Medulla oblongata (tissue), 1 donor: ENCODE results near the gene LMNA.
A peak's percentile ranks its signal among the peaks of the same experiment; 100 is the strongest.
"Not testable (repeated sequence)": the region's sequence is repeated elsewhere in the genome, so short reads cannot be mapped to it uniquely, and the experiment has no call there.

Source experiments
- DNase-seq: peaks from one replicate; pipeline ENCODE4 v3.0.0-alpha.2; 2015; ENCODE audit errors: extremely low spot score

The LMNA gene

GRCh38 chr1:156114101-156114918 is at the start of gene LMNA:
LMNA (plus strand) TSS chr1:156114711; CDS start chr1:156114919, 208 bp downstream.
- DNase-seq, result peak; percentile 87

- DNase-seq, result no peak
Measured at GRCh38 chr1:156065212-156065611, 49.3 kb upstream of the LMNA start.

DNA sequence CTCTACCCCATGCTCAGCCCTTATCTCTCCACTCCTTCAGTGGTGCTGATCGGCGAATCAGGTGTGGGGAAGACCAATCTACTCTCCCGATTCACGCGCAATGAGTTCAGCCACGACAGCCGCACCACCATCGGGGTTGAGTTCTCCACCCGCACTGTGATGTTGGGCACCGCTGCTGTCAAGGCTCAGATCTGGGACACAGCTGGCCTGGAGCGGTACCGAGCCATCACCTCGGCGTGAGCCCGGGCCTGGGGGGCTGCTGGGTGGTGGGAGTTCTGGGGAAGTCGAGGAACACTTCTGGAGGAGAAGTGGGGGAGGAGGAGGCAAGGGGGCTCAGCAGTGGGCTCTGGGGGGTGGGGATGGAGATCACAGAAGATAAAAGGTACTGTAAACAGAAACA is 48.6 kb upstream of the LMNA start:
- no peak for DNase-seq

DNA sequence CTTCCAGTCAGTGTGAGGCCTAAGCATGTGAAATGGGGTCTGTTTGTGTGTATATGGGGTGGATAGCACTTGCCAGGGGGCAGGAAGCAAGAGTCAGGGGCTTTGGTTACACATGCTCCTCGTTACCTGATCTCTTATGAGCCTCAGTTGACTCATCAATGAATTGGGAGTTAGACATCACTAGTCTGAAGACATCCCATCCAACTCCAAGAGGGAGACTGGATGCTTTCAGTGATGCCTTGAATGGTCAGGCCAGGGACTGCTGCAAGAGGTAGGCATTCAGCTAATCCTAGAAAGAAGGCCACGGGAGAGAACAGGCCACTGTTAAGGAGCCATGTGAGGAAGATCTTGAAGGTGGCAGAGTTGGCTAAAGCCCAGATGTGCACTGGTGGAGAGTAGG is 47.2 kb upstream of the LMNA start:
- DNase-seq, result no peak

DNA sequence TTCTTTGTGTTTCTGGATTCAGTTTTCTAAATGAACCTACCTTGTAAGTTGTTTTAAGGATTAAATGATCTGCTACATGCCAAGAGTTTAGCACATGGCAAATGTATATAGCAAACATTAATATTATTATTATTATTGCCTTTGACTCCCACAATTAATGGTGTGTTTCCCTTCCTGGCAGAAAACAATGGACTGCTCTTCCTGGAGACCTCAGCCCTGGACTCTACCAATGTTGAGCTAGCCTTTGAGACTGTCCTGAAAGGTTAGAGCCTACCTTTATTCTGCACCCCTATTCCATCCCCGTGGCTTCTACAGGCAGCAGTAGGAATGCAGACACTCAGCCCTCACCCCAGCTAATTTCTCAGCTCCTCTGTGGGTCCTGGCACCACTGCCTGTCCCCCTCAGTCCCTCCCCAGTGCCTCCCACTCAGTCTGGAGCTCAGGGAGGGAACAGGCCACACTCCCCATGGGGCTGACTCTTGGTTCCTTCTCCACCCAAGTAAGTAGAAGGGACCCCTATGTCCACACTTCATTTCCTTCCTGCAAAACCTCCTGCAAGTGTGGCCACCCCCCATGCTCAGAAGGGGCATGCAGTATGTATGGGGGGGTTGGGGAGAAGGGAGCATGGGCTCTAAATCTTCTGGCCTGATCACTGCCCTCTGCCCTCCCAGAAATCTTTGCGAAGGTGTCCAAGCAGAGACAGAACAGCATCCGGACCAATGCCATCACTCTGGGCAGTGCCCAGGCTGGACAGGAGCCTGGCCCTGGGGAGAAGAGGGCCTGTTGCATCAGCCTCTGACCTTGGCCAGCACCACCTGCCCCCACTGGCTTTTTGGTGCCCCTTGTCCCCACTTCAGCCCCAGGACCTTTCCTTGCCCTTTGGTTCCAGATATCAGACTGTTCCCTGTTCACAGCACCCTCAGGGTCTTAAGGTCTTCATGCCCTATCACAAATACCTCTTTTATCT is 44.7 kb upstream of the LMNA start:
- no peak for DNase-seq

GRCh38 chr1:156070548-156070947 is 44.0 kb upstream of the LMNA start:
- DNase-seq, result no peak

DNA sequence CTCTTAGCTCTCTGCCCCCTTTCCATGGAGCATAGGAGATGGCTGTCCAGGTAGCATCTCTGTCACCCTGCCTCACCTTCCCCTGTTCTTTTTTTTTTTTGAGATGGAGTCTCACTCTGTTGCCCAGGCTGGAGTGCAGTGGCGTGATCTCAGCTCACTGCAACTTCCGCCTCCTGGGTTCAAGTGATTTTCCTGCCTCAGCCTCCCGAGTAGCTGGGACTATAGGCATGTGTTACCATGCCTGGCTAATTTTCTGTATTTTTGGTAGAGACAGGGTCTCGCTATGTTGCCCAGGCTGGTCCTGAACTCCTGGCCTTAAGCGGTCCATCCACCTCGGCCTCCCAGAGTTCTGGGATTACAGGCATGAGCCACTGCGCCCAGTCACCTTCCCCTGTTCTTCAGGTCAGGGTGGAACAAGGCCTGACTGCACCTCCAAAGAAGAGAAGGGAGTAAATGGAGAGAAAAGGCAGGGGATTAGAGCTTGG is 43.1 kb upstream of the LMNA start:
- DNase-seq, result not testable (repeated sequence)

DNA sequence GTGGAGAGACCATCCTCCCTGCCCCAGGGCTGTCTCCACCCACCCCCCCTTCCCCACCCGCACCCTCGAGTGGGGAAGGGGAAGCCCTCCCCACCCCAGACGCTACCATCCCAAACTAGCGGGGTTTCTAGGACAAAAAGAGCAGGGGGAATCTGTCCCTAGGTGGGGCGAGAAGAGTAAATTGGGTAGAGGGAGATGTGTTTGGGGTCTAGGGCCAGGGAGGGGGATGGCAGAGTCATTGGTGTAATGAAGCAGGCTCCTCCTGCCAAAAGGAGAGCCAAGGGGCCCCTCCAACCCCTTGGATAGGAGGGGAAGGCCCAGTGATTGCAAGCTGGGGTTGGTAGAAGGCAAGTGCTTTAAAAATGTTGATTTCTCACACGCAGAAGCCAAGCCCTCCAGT is 42.3 kb upstream of the LMNA start:
- no peak for DNase-seq

DNA sequence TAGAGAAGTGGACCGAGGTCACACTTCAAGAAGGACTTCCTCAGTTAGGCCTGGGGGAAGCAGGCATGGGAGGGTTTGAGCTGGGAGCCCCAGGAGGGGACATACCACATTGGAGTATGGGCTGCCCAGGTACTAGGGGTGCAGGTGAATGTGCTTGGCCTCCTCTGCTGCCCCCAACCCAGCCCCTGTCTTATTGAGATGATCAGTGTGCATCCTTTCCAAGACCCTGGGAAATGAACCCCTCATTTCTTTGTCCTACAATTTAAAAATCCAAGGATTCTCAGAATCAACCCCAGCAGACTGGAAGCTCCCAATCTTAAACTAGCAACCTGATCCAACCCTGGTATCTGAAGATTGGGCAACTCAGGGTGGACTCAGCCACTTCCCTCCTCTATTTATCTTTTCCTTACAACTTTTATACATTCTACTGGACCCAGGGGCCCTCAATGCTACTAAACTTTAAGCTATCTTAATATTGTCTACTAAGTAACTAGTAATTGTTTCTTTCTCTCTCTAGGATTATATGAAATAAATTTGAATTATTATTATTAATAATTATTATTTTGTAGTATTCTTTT is 41.3 kb upstream of the LMNA start:
- DNase-seq, result no peak

- DNase-seq, result no peak
Measured at GRCh38 chr1:156073740-156074139, 40.8 kb upstream of the LMNA start.

- DNase-seq, result no peak
Measured at GRCh38 chr1:156074661-156075060, 39.9 kb upstream of the LMNA start.

DNA sequence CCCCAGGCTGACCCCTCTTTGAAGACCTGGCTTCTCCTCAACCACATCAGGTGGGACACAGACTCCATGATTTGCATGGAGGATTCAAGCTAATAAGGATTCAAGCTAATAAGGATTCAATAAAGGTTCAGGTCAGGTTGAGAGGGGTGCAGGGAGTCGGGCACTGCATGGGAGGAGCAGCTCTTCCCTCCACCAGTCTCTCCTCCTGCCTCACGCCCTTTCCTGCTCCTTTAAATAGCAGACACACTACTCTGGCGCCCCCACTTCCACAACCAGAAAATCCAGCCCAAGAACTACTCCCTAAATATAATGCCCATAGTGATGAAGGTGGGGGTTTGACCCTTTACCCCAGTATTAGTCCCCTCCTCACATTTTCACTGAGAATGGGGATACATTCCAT is 39.3 kb upstream of the LMNA start:
- no peak for DNase-seq

GRCh38 chr1:156075775-156076204 is 38.7 kb upstream of the LMNA start:
- no peak for DNase-seq

GRCh38 chr1:156076609-156077429 is 37.7 kb upstream of the LMNA start:
- DNase-seq, result no peak

DNA sequence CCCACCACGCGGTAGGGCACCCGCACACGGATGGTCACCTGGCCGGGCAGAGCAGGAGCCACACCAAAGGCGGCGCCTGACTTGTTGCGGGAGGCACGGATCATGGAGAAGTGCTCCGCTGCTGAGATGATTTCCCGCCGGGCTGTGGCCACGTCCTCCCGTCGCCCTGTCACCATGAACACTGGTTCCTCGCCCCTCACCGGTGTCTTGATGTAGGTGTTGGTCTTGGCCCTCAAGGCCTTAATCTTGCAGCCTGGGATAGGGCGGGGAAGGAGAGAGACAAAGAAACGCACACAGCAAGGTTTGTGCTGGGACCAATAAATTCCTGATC is 37.1 kb upstream of the LMNA start:
- DNase-seq, result no peak

- DNase-seq, result no peak
Measured at GRCh38 chr1:156078728-156079127, 35.8 kb upstream of the LMNA start.

- DNase-seq, result no peak
Measured at GRCh38 chr1:156079762-156080161, 34.7 kb upstream of the LMNA start.

- no peak for DNase-seq
Measured at GRCh38 chr1:156080241-156080862, 34.2 kb upstream of the LMNA start.

GRCh38 chr1:156080863-156081179 is 33.7 kb upstream of the LMNA start:
- no peak for DNase-seq

DNA sequence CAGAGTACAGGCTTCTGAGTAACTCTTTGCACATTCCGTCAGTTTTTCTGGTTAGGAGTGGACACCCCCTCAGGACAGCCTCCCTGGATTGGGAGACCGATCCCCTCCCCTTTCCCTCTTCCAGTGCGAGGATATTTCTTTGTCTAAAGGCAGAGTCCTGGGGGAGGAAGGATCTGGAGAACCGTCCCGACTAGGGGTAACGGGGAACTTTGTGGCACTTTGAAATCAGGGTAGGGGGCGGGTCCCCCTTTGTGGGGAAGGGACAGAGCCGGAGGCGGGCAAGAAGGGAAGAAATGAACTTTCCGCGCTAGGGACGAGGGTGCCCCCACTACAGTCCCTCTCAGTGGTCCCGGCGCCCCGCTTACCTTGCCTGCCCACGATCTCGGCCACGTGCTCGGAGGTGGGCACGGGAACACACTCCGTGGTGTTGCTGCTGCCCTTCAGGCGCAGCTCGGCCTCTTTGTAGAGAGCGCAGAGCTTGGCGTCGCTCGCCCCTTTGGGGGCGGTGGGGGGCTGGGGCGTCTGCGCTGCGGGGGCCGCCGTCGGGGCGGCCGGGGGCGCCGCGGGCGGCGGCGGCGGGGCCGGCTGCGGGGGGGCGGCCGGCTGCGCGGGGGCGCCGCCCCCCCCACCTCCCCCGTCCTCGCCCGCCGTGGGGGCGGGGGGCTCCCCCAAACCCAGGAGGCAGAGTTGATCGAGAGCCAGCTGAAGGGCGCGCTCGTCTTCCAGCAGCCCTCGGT is 33.2 kb upstream of the LMNA start:
- no peak for DNase-seq
